Calu3 (cell line): ENCODE data around the gene ANKRD55. TPM values are rescaled to one million over a fixed set of nuclear protein-coding genes. Genes with fewer than 3 reads are reported as not detected.
"Not testable (repeated sequence)": the region's sequence is repeated elsewhere in the genome, so short reads cannot be mapped to it uniquely, and the experiment has no call there.

Experiments used
- BruUV-seq: library from RNA; stranded (reverse); fragments of 400-500 nt; replicated peaks from 2 replicates; lab custom pipeline; 2021; lab: Mats Ljungman, UMichigan
- CTCF ChIA-PET: fragments of 300-600 bp; sonication (Branson Sonifier 250); formaldehyde crosslinking; loops from one replicate; lab custom pipeline; 2022; ENCODE audit warnings: antibody characterized with exemption; lab: Charles Lee
- DNase-seq: peaks from one replicate; pipeline ENCODE4 v3.0.0; 2022
- H3K27ac Mint-ChIP-seq: one replicate; pipeline ENCODE4 v1.8.0; 2022; ENCODE audit warnings: mixed read lengths; ENCODE audit not compliant: unreplicated experiment
- H3K27me3 Mint-ChIP-seq: one replicate; pipeline ENCODE4 v1.8.0; 2022; ENCODE audit warnings: mixed read lengths; ENCODE audit not compliant: unreplicated experiment
- H3K36me3 Mint-ChIP-seq: one replicate; pipeline ENCODE4 v1.8.0; 2022; ENCODE audit warnings: mild to moderate bottlenecking, moderate library complexity, mixed read lengths; ENCODE audit not compliant: insufficient read depth, unreplicated experiment
- H3K4me1 Mint-ChIP-seq: one replicate; pipeline ENCODE4 v1.8.0; 2022; ENCODE audit warnings: mild to moderate bottlenecking, low read depth, mixed read lengths; ENCODE audit not compliant: unreplicated experiment
- H3K4me3 Mint-ChIP-seq: one replicate; pipeline ENCODE4 v1.8.0; 2022; ENCODE audit warnings: mild to moderate bottlenecking, low read depth, moderate library complexity, mixed read lengths; ENCODE audit not compliant: unreplicated experiment
- H3K9me3 Mint-ChIP-seq: one replicate; pipeline ENCODE4 v1.8.0; 2022; ENCODE audit warnings: low read depth, mixed read lengths; ENCODE audit not compliant: unreplicated experiment
- CTCF ChIP-seq: fragments of 200-600 bp; IDR thresholded peaks from one replicate; pipeline ENCODE4 v1.8.0; 2022; ENCODE audit warnings: antibody characterized with exemption; ENCODE audit not compliant: unreplicated experiment
- intact Hi-C: fragments of 100-400 bp; cut with micrococcal nuclease; formaldehyde crosslinking; loops from one replicate; pipeline ENCODE4 v1.10.0; 2022; ENCODE audit not compliant: unreplicated experiment
- total RNA-seq: library from RNA; stranded (reverse); gene quantifications from 2 replicates; pipeline ENCODE4 v1.2.3, GENCODE V29; 2022

Gene ANKRD55
- total RNA-seq, 1 experiment from 2014 or later = not detected

- H3K4me1 Mint-ChIP-seq = peaks cover 22% of the 10 kb centered on the region
- intact Hi-C loops = no loop called here
- TF ChIP-seq CTCF = no peak
- peaks cover 12% of the 10 kb centered on the region for H3K36me3 Mint-ChIP-seq
- no peak for DNase-seq
- H3K27me3 Mint-ChIP-seq = no peaks in the 10 kb centered on the region
- BruUV-seq = no TSS peak
- H3K9me3 Mint-ChIP-seq = peaks cover 6% of the 10 kb centered on the region
- no peak overlapping the region for H3K4me3 Mint-ChIP-seq
- no peak overlapping the region for H3K27ac Mint-ChIP-seq
- CTCF ChIA-PET = interaction anchor here (0.5 kb wide), 1 partner anchor 894 kb away, joined by 5 read pairs; no protein-coding TSS in a partner anchor
These were observed 24.4 kb downstream of the ANKRD55 start for GRCh38 chr5:56208681-56209080.

GRCh38 chr5:56207537-56207936 lies 25.6 kb downstream of the ANKRD55 start:
- TF ChIP-seq CTCF = no peak
- H3K4me1 Mint-ChIP-seq = peaks cover 18% of the 10 kb centered on the region
- CTCF ChIA-PET = interaction anchor here (0.6 to 0.9 kb wide), 2 partner anchors 27 to 909 kb away, joined by 4 to 6 read pairs; no protein-coding TSS in a partner anchor
- H3K9me3 Mint-ChIP-seq = no peaks in the 10 kb centered on the region
- H3K4me3 Mint-ChIP-seq = no peak overlapping the region
- no peak overlapping the region for H3K27ac Mint-ChIP-seq
- intact Hi-C loops = no loop called here
- peaks cover 12% of the 10 kb centered on the region for H3K36me3 Mint-ChIP-seq
- DNase-seq = no peak
- no peaks in the 10 kb centered on the region for H3K27me3 Mint-ChIP-seq
- no TSS peak for BruUV-seq

- BruUV-seq = no TSS peak
- H3K36me3 Mint-ChIP-seq = peaks cover 7% of the 10 kb centered on the region
- TF ChIP-seq CTCF = no peak
- H3K9me3 Mint-ChIP-seq = no peaks in the 10 kb centered on the region
- no peaks in the 10 kb centered on the region for H3K27me3 Mint-ChIP-seq
- intact Hi-C loops = no loop called here
- H3K4me1 Mint-ChIP-seq = peaks cover 7% of the 10 kb centered on the region
- no peak overlapping the region for H3K27ac Mint-ChIP-seq
- no peak overlapping the region for H3K4me3 Mint-ChIP-seq
- DNase-seq = no peak
- CTCF ChIA-PET = no interaction called here
These were observed 26.8 kb downstream of the ANKRD55 start for GRCh38 chr5:56206126-56206910.

- H3K9me3 Mint-ChIP-seq, BruUV-seq, CTCF ChIA-PET, H3K4me3 Mint-ChIP-seq, H3K27me3 Mint-ChIP-seq, intact Hi-C loops, H3K27ac Mint-ChIP-seq, H3K4me1 Mint-ChIP-seq, DNase-seq, H3K36me3 Mint-ChIP-seq: not testable (repeated sequence)
These were observed 29.2 kb downstream of the ANKRD55 start for GRCh38 chr5:56203936-56204335.

- no peak overlapping the region for H3K4me3 Mint-ChIP-seq
- no TSS peak for BruUV-seq
- no peak overlapping the region for H3K27ac Mint-ChIP-seq
- H3K27me3 Mint-ChIP-seq = no peaks in the 10 kb centered on the region
- intact Hi-C loops = no loop called here
- DNase-seq = no peak
- H3K4me1 Mint-ChIP-seq = peaks cover 9% of the 10 kb centered on the region
- no peaks in the 10 kb centered on the region for H3K36me3 Mint-ChIP-seq
- H3K9me3 Mint-ChIP-seq = no peaks in the 10 kb centered on the region
- CTCF ChIA-PET = interaction anchor here (0.5 kb wide), 1 partner anchor 266 kb away, joined by 4 read pairs; no protein-coding TSS in a partner anchor
- no peak for TF ChIP-seq CTCF
These were observed 30.6 kb downstream of the ANKRD55 start for GRCh38 chr5:56202483-56202882.

- not testable (repeated sequence) for H3K36me3 Mint-ChIP-seq, H3K27me3 Mint-ChIP-seq, H3K27ac Mint-ChIP-seq, DNase-seq, H3K4me1 Mint-ChIP-seq, BruUV-seq, H3K4me3 Mint-ChIP-seq, H3K9me3 Mint-ChIP-seq
- CTCF ChIA-PET = interaction anchor here (0.5 to 2.4 kb wide), 4 partner anchors 97 to 266 kb away, joined by 3 to 24 read pairs (median 4); no protein-coding TSS in a partner anchor
- intact Hi-C loops = loop anchor here (1.0 to 2.0 kb wide), 2 partner anchors 223 to 266 kb away; no protein-coding TSS in a partner anchor
These were observed 31.3 kb downstream of the ANKRD55 start for GRCh38 chr5:56201762-56202261.
